HFFc6 (cell line): ENCODE measurements around the gene CDK6. TPM values are rescaled to one million over a fixed set of nuclear protein-coding genes. Genes with fewer than 3 reads are reported as not detected.

Experiments used
- DNase-seq: peaks from one replicate; pipeline ENCODE4 v3.0.0-alpha.2; 2018
- H3K27ac Mint-ChIP-seq: 2 replicates; pipeline ENCODE4 v1.8.0; 2020; ENCODE audit warnings: mild to moderate bottlenecking, mixed read lengths
- H3K27me3 Mint-ChIP-seq: 2 replicates; pipeline ENCODE4 v1.8.0; 2021; ENCODE audit warnings: mild to moderate bottlenecking, moderate library complexity, mixed read lengths; ENCODE audit not compliant: insufficient read depth
- H3K36me3 Mint-ChIP-seq: 2 replicates; pipeline ENCODE4 v1.8.0; 2021; ENCODE audit warnings: low read depth, mixed read lengths
- H3K4me1 Mint-ChIP-seq: 2 replicates; pipeline ENCODE4 v1.8.0; 2020; ENCODE audit warnings: low read depth, mixed read lengths
- H3K4me3 Mint-ChIP-seq: 2 replicates; pipeline ENCODE4 v1.8.0; 2020; ENCODE audit warnings: mild to moderate bottlenecking, moderate library complexity, mixed read lengths
- H3K9me3 Mint-ChIP-seq: 2 replicates; pipeline ENCODE4 v1.8.0; 2020; ENCODE audit warnings: mild to moderate bottlenecking, mixed read lengths
- CTCF ChIP-seq: fragments of 200-600 bp; sonication (generic); IDR thresholded peaks from 2 replicates; pipeline ENCODE4 v1.5.0; 2021; ENCODE audit warnings: antibody characterized with exemption, mild to moderate bottlenecking
- total RNA-seq, 6 experiments: library from RNA; stranded (reverse); fragmentation: NEBNext Ultra II Directional; extraction: Animal tissue kit (Norgen Biotek cat#: 25700); gene quantifications; 2 replicates in 1 of 6; 3 replicates in 5 of 6; pipeline ENCODE4 v1.2.3, GENCODE V29; 2021

CDK6 gene
- total RNA-seq, 6 experiments from 2014 or later = 54.5 to 90.0 (median 58.9) TPM

GRCh38 chr7:92648067-92648466 is 188.3 kb downstream of the CDK6 start:
- Mint-ChIP-seq H3K4me1 (peaks cover 54% of the 10 kb centered on the region), H3K27ac (no peak overlapping the region), H3K9me3 (no peaks in the 10 kb centered on the region), H3K27me3 (peaks cover 4% of the 10 kb centered on the region; the same call in 1 of the 2 replicates), H3K36me3 (peaks cover 24% of the 10 kb centered on the region), H3K4me3 (no peak overlapping the region)
- TF ChIP-seq CTCF = no peak
- no peak for DNase-seq

GRCh38 chr7:92647652-92648051 is 188.7 kb downstream of the CDK6 start:
- H3K4me1 Mint-ChIP-seq = peaks cover 53% of the 10 kb centered on the region
- peaks cover 24% of the 10 kb centered on the region for H3K36me3 Mint-ChIP-seq
- no peak for TF ChIP-seq CTCF
- no peak for DNase-seq
- H3K27ac Mint-ChIP-seq = no peak overlapping the region
- H3K9me3 Mint-ChIP-seq = no peaks in the 10 kb centered on the region
- H3K4me3 Mint-ChIP-seq = no peak overlapping the region
- peaks cover 4% of the 10 kb centered on the region; the same call in 1 of the 2 replicates for H3K27me3 Mint-ChIP-seq

GRCh38 chr7:92647011-92647625 is 189.3 kb downstream of the CDK6 start:
- no peak for DNase-seq
- Mint-ChIP-seq H3K27ac (no peak overlapping the region), H3K36me3 (peaks cover 21% of the 10 kb centered on the region), H3K9me3 (no peaks in the 10 kb centered on the region), H3K27me3 (peaks cover 4% of the 10 kb centered on the region), H3K4me1 (peaks cover 58% of the 10 kb centered on the region), H3K4me3 (no peak overlapping the region)
- no peak for TF ChIP-seq CTCF

GRCh38 chr7:92645114-92646061 is 191.0 kb downstream of the CDK6 start:
- no peak for DNase-seq

More at GRCh38 chr7:92645114-92646061, 191.0 kb downstream of the CDK6 start:
- Mint-ChIP-seq H3K27ac (peak overlapping the region; percentile 68), H3K36me3 (peaks cover 18% of the 10 kb centered on the region), H3K4me3 (peak overlapping the region; percentile 23; the same call in 1 of the 2 replicates), H3K27me3 (peaks cover 4% of the 10 kb centered on the region), H3K4me1 (peaks cover 75% of the 10 kb centered on the region), H3K9me3 (no peaks in the 10 kb centered on the region)
- no peak for TF ChIP-seq CTCF
